CD4-positive, alpha-beta memory T cell (primary cell): ENCODE results near the gene SULT1A2. TPM values are rescaled to one million over a fixed set of nuclear protein-coding genes. Genes with fewer than 3 reads are reported as not detected.

Source experiments
- CTCF ChIA-PET: fragments of 350-600 bp; sonication (Branson Sonifier 250); formaldehyde crosslinking; loops from one replicate; lab custom pipeline; 2021; ENCODE audit warnings: inconsistent platforms; ENCODE audit not compliant: partially characterized antibody; lab: Charles Lee
- POLR2A ChIA-PET: fragments of 350-600 bp; sonication (Branson Sonifier 250); formaldehyde crosslinking; loops from one replicate; lab custom pipeline; 2021; ENCODE audit not compliant: partially characterized antibody; lab: Charles Lee
- DNase-seq, 5 donors: peaks; one replicate each; pipeline versions ENCODE4 v3.0.0 to v3.0.0-alpha.2; 2020 to 2022; ENCODE audit warnings: mixed read lengths in 1 of 5
- H3K27ac ChIP-seq: one replicate; pipeline ENCODE4 v1.7.0; 2013; ENCODE audit warnings: low read depth, low read length
- H3K27me3 ChIP-seq: 2 replicates; pipeline ENCODE4 v1.7.0; 2013; ENCODE audit warnings: mild to moderate bottlenecking, low read length, moderate library complexity; ENCODE audit not compliant: insufficient read depth
- H3K36me3 ChIP-seq: 2 replicates; pipeline ENCODE4 v1.7.0; 2013; ENCODE audit warnings: mild to moderate bottlenecking, low read length, moderate library complexity; ENCODE audit not compliant: insufficient read depth
- H3K4me1 ChIP-seq: 2 replicates; pipeline ENCODE4 v1.7.0; 2013; ENCODE audit warnings: mild to moderate bottlenecking, low read length, moderate library complexity; ENCODE audit not compliant: insufficient read depth
- H3K4me3 ChIP-seq, 2 donors: one replicate each; pipeline ENCODE4 v1.7.0; 2013; ENCODE audit warnings: low read length in 2 of 2, mild to moderate bottlenecking in 1 of 2
- H3K9me3 ChIP-seq, 2 donors: one replicate each; pipeline ENCODE4 v1.7.0; 2013; ENCODE audit warnings: low read length in 2 of 2, control low read depth in 1 of 2; ENCODE audit not compliant: control insufficient read depth in 1 of 2
- H3K27ac Mint-ChIP-seq, 7 donors: one replicate each; pipeline ENCODE4 v1.8.0; 2020 to 2021; ENCODE audit warnings: mixed read lengths in 7 of 7, mild to moderate bottlenecking in 6 of 7, inconsistent platforms in 3 of 7, moderate library complexity in 3 of 7
- H3K27me3 Mint-ChIP-seq, 2 donors: one replicate each; pipeline ENCODE4 v1.8.0; 2020 to 2021; ENCODE audit warnings: mixed read lengths in 2 of 2
- H3K36me3 Mint-ChIP-seq, 2 donors: one replicate each; pipeline ENCODE4 v1.8.0; 2020 to 2021; ENCODE audit warnings: mixed read lengths in 2 of 2, inconsistent platforms in 1 of 2, mild to moderate bottlenecking in 1 of 2
- H3K4me1 Mint-ChIP-seq, 4 donors: one replicate each; pipeline ENCODE4 v1.8.0; 2020 to 2021; ENCODE audit warnings: mixed read lengths in 4 of 4, mild to moderate bottlenecking in 1 of 4
- H3K4me3 Mint-ChIP-seq, 8 donors: one replicate each; pipeline ENCODE4 v1.8.0; 2020 to 2021; ENCODE audit warnings: mixed read lengths in 8 of 8, mild to moderate bottlenecking in 7 of 8, moderate library complexity in 6 of 8, inconsistent platforms in 3 of 8
- H3K9me3 Mint-ChIP-seq, 8 donors: one replicate each; pipeline ENCODE4 v1.8.0; 2020 to 2021; ENCODE audit warnings: mixed read lengths in 8 of 8, mild to moderate bottlenecking in 5 of 8, inconsistent platforms in 3 of 8, moderate library complexity in 1 of 8
- intact Hi-C: fragments of 100-400 bp; cut with micrococcal nuclease; formaldehyde crosslinking; loops from one replicate; pipeline ENCODE4 v1.15.1; 2023
- polyA plus RNA-seq, 2 donors: library from polyadenylated mRNA; unstranded; fragments of 300-500 nt; fragmentation: Illumina TruSeq; gene quantifications; one replicate each; pipeline ENCODE4 v1.2.3, GENCODE V29; 2021
- total RNA-seq, 2 experiments: library from RNA; stranded (reverse); gene quantifications; one replicate each; pipeline ENCODE4 v1.2.3, GENCODE V29; 2021

The SULT1A2 gene
- total and polyA plus RNA-seq, 4 experiments from 2014 or later = 0.18 to 0.49 (median 0.22) TPM

- H3K9me3 ChIP-seq = no peaks in the 10 kb centered on the region
- no peaks in the 10 kb centered on the region for H3K9me3 Mint-ChIP-seq
- H3K27ac Mint-ChIP-seq = peak overlapping the region in 1 of 7 donors; percentile 42
- H3K4me3 Mint-ChIP-seq = no peak overlapping the region
- peaks cover 9 to 20% (median 14%) of the 10 kb centered on the region in 4 donors for H3K4me1 Mint-ChIP-seq
- ChIA-PET POLR2A (no interaction called here), CTCF (interaction anchor here (1.1 kb wide), 1 partner anchor 10 kb away, joined by 3 read pairs; no protein-coding TSS in a partner anchor)
- H3K36me3 Mint-ChIP-seq = no peaks in the 10 kb centered on the region
- peaks cover 0 to 2% of the 10 kb centered on the region in 2 donors for H3K27me3 Mint-ChIP-seq
- intact Hi-C loops = no loop called here
- H3K4me1 ChIP-seq = peaks cover 5% of the 10 kb centered on the region
- H3K27me3 ChIP-seq = no peaks in the 10 kb centered on the region
- no peak overlapping the region for H3K27ac ChIP-seq
- DNase-seq = no peak
- H3K4me3 ChIP-seq = no peak overlapping the region
- no peaks in the 10 kb centered on the region for H3K36me3 ChIP-seq
These were observed 51.9 kb downstream of the SULT1A2 start for GRCh38 chr16:28544998-28545397.

- ChIA-PET CTCF (interaction anchor here (0.9 kb wide), 1 partner anchor 8 kb away, joined by 4 read pairs; no protein-coding TSS in a partner anchor), POLR2A (interaction anchor here (1.3 to 1.9 kb wide), 2 partner anchors 9 to 52 kb away, joined by 3 to 14 read pairs; no protein-coding TSS in a partner anchor)
- H3K9me3 Mint-ChIP-seq = no peaks in the 10 kb centered on the region
- no peaks in the 10 kb centered on the region for H3K36me3 ChIP-seq
- no peaks in the 10 kb centered on the region for H3K36me3 Mint-ChIP-seq
- H3K4me3 Mint-ChIP-seq = no peak overlapping the region
- H3K27ac ChIP-seq = no peak overlapping the region
- H3K9me3 ChIP-seq = no peaks in the 10 kb centered on the region
- peaks cover 0 to 2% of the 10 kb centered on the region in 2 donors for H3K27me3 Mint-ChIP-seq
- no peak for DNase-seq
- H3K4me3 ChIP-seq = no peak overlapping the region
- no peaks in the 10 kb centered on the region for H3K4me1 ChIP-seq
- H3K27ac Mint-ChIP-seq = peak overlapping the region in 4 of 7 donors; percentile 9 to 70 (median 32)
- H3K27me3 ChIP-seq = no peaks in the 10 kb centered on the region
- intact Hi-C loops = no loop called here
- peaks cover 5 to 15% (median 10%) of the 10 kb centered on the region in 4 donors for H3K4me1 Mint-ChIP-seq
These were observed 53.8 kb downstream of the SULT1A2 start for GRCh38 chr16:28543072-28543471.

- peaks cover 5 to 19% (median 14%) of the 10 kb centered on the region in 4 donors for H3K4me1 Mint-ChIP-seq
These were observed 54.2 kb downstream of the SULT1A2 start for GRCh38 chr16:28542646-28543045.

More at GRCh38 chr16:28542646-28543045, 54.2 kb downstream of the SULT1A2 start:
- Histone ChIP-seq H3K36me3 (no peaks in the 10 kb centered on the region), H3K27ac (no peak overlapping the region), H3K9me3 (no peaks in the 10 kb centered on the region), H3K4me1 (no peaks in the 10 kb centered on the region), H3K4me3 (no peak overlapping the region), H3K27me3 (no peaks in the 10 kb centered on the region)
- POLR2A ChIA-PET = interaction anchor here (1.9 kb wide), 1 partner anchor 8 kb away, joined by 14 read pairs; no protein-coding TSS in a partner anchor
- Mint-ChIP-seq H3K27me3 (peaks cover 0 to 2% of the 10 kb centered on the region in 2 donors), H3K36me3 (no peaks in the 10 kb centered on the region), H3K27ac (peak overlapping the region in 5 of 7 donors; percentile 9 to 70 (median 27)), H3K9me3 (no peaks in the 10 kb centered on the region), H3K4me3 (no peak overlapping the region)
- DNase-seq = no peak
- intact Hi-C loops = no loop called here
- CTCF ChIA-PET = interaction anchor here (0.9 to 1.6 kb wide), 2 partner anchors 8 to 11 kb away, joined by 4 read pairs; partner anchors contain the start of gene SGF29

Other genes starting within 250 kb of the SULT1A2 start
- 1 to 10 TPM; 4.5 to 4.7 TPM for gene NPIPB6, start 233.5 kb downstream of the SULT1A2 start, total RNA-seq
- gene NPIPB6, start 233.5 kb downstream of the SULT1A2 start, polyA plus RNA-seq = under 1 TPM in 1 of 2 donors, not detected in 1; 0.30 TPM
- gene EIF3CL, start 193.2 kb downstream of the SULT1A2 start, total RNA-seq = 10 to 100 TPM; 31.4 to 39.2 TPM
- 10 to 100 TPM in 1 of 2 donors, 1 to 10 TPM in 1; 9.3 to 33.1 TPM for gene EIF3CL, start 193.2 kb downstream of the SULT1A2 start, polyA plus RNA-seq
- 1 to 10 TPM in 1 of 2 experiments, under 1 TPM in 1; 0.72 to 1.1 TPM for gene NPIPB7, start 124.7 kb downstream of the SULT1A2 start, total RNA-seq
- gene NPIPB7, start 124.7 kb downstream of the SULT1A2 start, polyA plus RNA-seq = not detected
- 10 to 100 TPM; 62.1 to 63.6 TPM for gene CLN3, start 105.0 kb downstream of the SULT1A2 start, total RNA-seq
- gene CLN3, start 105.0 kb downstream of the SULT1A2 start, polyA plus RNA-seq = 10 to 100 TPM; 16.8 to 33.7 TPM
- gene APOBR, start 102.4 kb downstream of the SULT1A2 start, total RNA-seq = 1 to 10 TPM; 9.1 to 9.9 TPM
- gene APOBR, start 102.4 kb downstream of the SULT1A2 start, polyA plus RNA-seq = 1 to 10 TPM in 1 of 2 donors, under 1 TPM in 1; 0.12 to 3.5 TPM
- not detected for gene IL27, start 90.2 kb downstream of the SULT1A2 start, total RNA-seq
- not detected for gene IL27, start 90.2 kb downstream of the SULT1A2 start, polyA plus RNA-seq
- gene NUPR1, start 58.1 kb downstream of the SULT1A2 start, total RNA-seq = not detected
- gene NUPR1, start 58.1 kb downstream of the SULT1A2 start, polyA plus RNA-seq = not detected
- 10 to 100 TPM; 67.5 to 70.0 TPM for gene SGF29, start 43.1 kb downstream of the SULT1A2 start, total RNA-seq
- gene SGF29, start 43.1 kb downstream of the SULT1A2 start, polyA plus RNA-seq = 10 to 100 TPM; 53.8 to 86.9 TPM
- 10 to 100 TPM; 12.4 to 13.2 TPM for gene SULT1A1, start 13.0 kb upstream of the SULT1A2 start, total RNA-seq
- gene SULT1A1, start 13.0 kb upstream of the SULT1A2 start, polyA plus RNA-seq = 1 to 10 TPM; 4.7 to 6.3 TPM
- not detected for gene NPIPB8, start 41.0 kb upstream of the SULT1A2 start, total RNA-seq
- not detected for gene NPIPB8, start 41.0 kb upstream of the SULT1A2 start, polyA plus RNA-seq
- 100 to 1,000 TPM; 323 to 355 TPM for gene EIF3C, start 114.4 kb upstream of the SULT1A2 start, total RNA-seq
- 100 to 1,000 TPM; 180 to 257 TPM for gene EIF3C, start 114.4 kb upstream of the SULT1A2 start, polyA plus RNA-seq
- gene NPIPB9, start 154.7 kb upstream of the SULT1A2 start, total RNA-seq = 1 to 10 TPM; 2.9 to 3.0 TPM
- not detected for gene NPIPB9, start 154.7 kb upstream of the SULT1A2 start, polyA plus RNA-seq
- 100 to 1,000 TPM; 262 to 266 TPM for gene ATXN2L, start 225.9 kb upstream of the SULT1A2 start, total RNA-seq
- gene ATXN2L, start 225.9 kb upstream of the SULT1A2 start, polyA plus RNA-seq = 10 to 100 TPM in 1 of 2 donors, 1 to 10 TPM in 1; 7.1 to 38.5 TPM
- 100 to 1,000 TPM in 1 of 2 experiments, 10 to 100 TPM in 1; 98.0 to 108 TPM for gene TUFM, start 249.3 kb upstream of the SULT1A2 start, total RNA-seq
- gene TUFM, start 249.3 kb upstream of the SULT1A2 start, polyA plus RNA-seq = 100 to 1,000 TPM; 138 to 198 TPM